GM21528 (cell line): Measurements from ENCODE around the gene INSR.

Source experiments
- ATAC-seq: cut with Tn5 transposase; IDR thresholded peaks from one replicate; pipeline ENCODE4 v1.9.1; 2021; ENCODE audit warnings: mild to moderate bottlenecking, moderate library complexity; ENCODE audit not compliant: unreplicated experiment, low FRiP score

The INSR gene

DNA sequence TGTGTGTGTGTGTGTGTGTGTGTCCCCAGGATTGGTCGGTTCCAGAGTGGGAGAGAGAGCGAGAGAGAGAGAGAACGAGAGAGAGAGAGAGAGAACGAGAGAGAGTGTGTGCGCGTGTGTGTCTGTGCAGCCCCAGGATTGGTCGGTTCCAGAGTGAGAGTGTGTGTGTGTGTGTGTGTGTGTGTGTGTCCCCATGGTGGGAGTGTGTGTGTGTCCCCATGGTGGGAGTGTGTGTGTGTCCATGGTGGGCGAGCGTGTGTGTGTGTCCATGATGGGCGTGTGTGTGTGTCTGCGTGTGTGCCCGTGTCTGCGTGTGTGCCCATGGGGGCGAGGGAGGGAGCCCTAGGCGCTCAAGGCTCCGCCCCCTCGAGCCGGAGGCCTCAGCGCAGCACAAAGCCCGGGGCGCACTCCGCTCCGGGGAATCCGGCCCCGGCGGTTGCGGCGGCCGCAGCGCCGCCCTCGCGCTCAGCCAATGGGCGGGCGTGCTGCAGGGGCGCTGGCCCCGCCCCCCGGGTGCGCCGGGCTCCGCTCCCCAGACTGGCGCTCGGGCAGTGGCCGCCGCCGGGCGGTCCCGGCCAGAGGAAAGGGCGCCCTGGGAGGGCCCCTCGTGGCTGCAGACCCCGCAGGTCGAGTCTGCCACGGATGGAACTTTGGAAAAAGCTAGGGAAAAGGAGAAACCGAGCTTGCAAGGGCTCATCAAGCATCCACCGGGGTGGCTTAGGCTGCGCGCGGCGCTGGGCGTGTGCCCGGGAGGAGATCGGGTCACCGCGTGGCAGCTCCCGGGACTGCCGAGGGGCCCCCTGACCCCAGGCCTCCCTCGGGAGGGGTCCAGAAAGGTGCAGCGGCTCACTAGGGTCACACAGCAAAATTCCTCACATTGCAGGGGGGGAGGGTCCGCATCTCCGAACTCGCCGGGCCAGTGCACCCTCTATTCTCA is 96.2 kb downstream of the INSR start:
- peak; percentile 72 for ATAC-seq

DNA sequence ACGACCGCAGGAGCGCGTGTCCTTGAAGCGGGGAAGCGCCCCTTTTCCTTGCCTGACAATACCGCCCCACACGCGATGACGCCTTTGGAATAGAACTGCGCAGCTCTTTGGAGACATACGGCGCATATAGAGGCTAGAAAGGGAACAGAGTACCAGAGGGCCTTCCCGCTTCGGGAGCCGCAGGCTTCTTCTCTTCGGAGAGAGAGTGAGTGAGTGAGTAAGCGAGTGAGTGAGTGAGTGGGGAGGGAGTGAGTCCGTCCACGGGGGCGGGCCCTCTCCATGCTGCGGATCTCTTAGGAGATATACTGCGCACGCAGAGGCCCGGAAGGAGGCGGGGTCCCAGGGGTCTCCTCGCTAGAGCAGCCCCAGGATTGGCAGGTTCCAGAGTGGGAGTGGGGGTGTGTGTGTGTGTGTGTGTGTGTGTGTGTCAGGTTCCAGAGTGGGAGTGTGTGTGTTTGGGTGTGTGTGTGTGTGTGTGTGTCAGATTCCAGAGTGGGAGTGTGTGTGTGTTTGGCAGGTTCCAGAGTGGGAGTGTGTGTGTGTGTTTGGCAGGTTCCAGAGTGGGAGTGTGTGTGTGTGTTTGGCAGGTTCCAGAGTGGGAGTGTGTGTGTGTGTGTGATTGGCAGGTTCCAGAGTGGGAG is 97.0 kb downstream of the INSR start:
- ATAC-seq, result peak; percentile 41

DNA sequence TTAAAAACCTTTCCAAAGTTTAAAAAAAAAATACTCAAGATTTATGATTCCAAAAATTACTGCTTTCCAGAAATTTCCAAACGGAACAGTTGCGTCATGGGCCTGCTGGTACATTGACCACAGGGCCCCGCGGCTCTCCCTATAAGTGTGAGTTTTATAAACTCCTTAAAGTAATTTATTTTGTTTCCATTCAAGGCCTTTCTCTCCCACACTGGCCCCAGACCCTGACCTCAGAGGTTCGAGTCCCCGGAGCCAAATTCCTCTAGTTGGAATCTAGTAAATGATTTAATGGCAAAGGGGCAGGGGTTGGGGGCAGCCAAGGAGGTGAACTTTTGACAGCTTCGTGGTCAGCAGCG is 97.5 kb downstream of the INSR start:
- ATAC-seq, result no peak

GRCh38 chr19:7195046-7195445 is 99.2 kb downstream of the INSR start:
- ATAC-seq, result no peak

DNA sequence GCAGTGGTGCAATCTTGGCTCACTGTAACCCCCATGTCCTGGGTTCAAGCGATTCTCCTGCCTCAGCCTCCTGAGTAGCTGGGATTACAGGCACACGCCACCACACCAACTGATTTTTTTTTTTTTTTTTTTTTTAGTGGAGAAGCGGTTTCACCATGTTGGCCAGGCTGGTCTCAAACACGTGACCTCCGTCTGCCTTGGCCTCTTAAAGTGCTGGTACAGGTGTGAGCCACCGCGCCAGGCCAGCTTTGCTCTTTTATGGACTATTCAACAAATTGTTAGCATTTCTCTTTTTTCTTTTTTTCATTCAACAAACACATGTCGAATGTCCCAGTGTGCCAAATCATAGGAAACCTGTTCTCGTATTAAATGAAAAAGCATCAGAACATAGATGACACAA is 99.6 kb downstream of the INSR start:
- ATAC-seq, result no peak

- no peak for ATAC-seq
Observed at GRCh38 chr19:7191946-7192691, 102.1 kb downstream of the INSR start.

DNA sequence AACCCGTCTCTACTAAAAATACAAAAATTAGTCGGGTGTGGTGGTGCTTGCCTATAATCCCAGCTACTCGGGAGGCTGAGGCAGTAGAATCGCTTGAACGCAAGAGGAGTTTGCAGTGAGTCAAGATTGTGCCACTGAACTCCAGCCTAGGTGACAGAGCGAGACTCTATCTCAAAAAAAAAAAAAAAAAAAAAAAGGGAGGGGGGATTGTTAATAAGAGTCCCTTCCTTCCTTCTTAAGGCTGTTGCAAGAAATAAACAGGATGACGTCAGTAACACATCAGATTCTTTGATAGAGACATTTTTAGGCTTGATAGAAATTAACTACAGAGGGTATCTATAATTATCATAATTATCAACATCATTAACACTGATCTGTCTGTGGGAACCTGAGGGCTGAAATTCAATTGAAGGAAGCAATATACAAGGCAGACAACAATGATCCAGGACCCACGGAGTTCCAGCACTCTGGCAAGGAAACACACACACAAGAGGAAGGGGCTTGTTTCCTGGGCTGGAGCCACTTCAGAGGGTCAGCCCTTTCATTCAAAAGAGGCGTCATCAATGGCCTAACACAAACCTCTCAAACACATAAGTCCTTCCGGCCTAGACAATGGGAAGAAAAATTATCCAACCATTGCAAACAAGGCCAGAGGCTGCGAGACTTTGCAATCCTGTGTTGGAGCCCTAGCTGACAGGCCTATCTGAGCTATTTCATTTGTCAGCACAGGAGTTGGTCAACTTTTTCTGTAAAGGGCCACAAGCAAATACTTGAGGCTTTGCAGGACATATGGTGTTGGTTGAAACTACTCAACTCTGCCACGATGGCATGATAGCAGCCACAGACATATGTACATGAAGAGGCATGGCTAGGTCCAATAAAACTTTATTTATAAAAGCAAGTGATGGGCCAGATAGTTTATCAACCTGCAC is 105.2 kb downstream of the INSR start:
- ATAC-seq, result no peak

DNA sequence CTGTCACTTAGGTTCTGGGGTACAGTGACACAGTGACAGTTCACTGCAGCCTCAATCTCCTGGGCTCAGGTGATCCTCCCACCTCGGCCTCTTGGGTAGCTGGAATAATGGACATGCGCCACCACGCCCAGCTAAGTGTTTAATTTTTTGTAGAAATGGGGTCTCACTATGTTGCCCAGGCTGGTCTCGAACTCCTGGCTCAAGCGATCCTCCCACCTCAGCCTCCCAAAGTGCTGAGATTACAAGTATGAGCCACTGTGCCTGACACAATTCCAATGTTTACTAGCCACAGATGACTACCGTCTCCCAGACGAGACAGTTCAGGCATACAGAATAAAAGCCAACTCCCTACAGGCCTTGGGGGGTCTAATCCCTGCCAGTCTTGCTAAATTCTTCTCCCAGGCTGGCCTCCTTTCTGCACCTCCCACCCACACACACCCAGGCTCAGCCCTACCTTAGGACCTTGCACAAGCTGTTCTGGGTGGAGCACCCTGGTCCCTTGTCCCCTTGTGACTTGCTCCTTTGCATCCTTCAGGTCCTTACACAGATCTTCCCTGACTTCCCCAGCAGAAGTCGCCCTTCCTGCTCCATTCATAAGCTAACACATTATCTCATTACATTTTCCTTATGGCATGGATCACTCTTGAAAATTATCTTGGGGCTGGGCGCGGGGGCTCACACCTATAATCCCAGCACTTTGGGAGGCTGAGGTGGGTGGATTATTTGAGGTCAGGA is 106.4 kb downstream of the INSR start:
- ATAC-seq, result no peak

DNA sequence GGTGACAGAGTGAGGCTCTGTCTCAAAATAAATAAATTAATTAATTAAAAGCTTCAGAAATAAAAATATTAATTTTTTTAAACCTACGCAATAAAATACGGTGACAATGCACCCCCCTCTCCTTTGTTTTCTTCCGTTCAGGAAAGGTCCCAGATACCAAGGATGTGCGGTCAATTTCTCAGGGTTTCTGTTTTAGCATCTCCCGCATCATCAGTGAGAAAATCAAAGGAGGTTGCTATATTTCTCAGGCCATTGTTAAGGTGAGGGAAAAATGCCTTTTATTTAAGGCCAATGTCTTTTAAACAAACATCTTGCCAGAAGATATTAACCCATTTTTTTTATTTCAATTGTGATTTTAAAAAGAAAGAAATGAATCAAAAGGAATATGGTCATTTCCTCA is 111.7 kb downstream of the INSR start:
- ATAC-seq, result no peak

- ATAC-seq, result no peak
Observed at GRCh38 chr19:7179917-7180306, 114.3 kb downstream of the INSR start.

DNA sequence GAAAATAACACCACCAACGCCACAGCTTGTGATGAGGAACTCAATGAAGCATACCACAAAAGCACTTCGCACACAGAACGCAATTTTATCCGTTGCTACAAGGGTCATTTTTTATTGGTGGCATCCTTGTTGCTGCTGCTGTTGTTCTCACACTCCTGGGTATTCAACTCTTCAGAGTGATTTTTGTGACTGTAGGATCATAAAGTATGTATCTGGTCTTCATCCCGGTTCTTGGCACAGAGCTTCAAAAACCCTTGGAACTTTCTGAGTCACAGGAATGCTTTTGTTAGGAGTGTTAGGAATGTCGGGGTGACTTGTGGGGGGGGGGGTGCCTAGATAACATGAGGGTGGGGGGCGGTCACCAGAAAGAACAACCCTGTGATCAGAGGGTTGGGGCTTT is 116.3 kb downstream of the INSR start:
- ATAC-seq, result no peak

- no peak for ATAC-seq
Observed at GRCh38 chr19:7176792-7177191, 117.4 kb downstream of the INSR start.

DNA sequence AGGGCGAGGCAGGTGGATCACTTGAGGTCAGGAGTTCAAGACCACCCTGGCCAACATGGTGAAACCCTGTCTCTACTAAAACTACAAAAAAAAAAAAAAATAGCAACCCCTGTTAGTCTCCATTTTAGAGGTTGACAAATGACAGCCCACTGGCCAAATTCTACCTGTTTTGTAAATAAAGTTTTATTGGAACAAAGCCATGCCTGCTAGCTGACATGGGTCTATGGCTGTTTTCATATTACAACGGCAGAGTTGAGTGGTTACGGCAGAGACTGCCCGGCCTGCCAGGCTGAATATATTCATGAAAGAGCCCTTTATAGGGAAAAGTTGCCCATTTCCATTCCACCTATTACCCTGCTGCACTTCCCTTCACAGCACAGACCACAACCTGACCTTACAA is 121.4 kb downstream of the INSR start:
- no peak for ATAC-seq

DNA sequence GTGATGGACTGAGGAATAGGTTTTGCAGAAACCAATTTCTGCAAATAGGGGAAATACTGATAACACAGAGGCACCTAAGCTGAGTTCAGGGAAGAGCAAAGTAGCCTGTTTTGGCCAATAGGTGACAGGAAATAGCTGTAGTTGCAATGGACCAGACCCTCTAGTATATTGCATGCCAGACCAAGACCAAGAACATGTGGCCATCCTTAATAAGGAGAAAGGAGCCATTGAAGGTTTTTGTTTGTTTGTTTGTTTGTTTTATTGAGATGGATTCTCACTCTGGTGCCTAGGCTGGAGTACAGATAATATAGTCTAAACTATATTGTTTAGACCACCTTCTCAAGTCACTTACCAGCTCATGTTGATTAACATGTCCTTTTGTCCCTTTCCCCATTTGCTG is 123.2 kb downstream of the INSR start:
- ATAC-seq, result no peak

GRCh38 chr19:7168941-7169340 is 125.3 kb downstream of the INSR start:
- ATAC-seq, result no peak

DNA sequence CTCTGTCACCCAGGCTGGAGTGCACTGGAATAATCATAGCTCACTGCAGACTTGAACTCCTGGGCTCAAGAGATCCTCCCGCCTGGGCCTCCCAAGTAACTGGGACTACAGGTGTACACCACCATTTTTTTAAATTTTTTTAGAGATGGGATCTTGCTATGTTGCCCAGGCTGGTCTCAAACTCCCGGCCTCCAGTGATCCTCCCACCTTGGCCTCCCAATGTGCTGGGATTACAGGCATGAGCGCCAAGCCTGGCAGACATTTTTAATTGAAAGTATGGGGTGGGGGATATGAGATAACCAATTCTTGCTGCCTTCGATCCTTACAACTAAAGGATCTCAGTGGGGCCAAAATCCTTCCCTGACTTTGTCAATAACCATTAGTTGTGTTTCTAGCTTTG is 132.9 kb downstream of the INSR start:
- ATAC-seq, result no peak

- no peak for ATAC-seq
Observed at GRCh38 chr19:7159105-7159933, 134.9 kb downstream of the INSR start.

DNA sequence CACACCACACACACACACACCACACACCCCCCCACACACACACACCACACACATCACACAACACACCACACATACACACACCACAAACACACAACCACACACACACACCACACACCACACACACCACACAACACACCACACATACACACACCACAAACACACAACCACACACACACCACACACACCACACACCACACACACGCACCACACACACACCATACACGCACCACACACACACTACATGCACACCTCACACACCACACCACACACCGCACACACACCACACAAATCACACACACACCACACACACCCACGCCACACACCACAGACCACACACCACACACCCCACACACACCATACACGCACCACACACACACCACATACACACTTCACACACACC is 141.2 kb downstream of the INSR start:
- no peak for ATAC-seq

- ATAC-seq, result no peak
Observed at GRCh38 chr19:7152568-7152967, 141.6 kb downstream of the INSR start.
